Aorta (tissue), 5 donors: ENCODE data around the gene CNR2. TPM values are rescaled to one million over a fixed set of nuclear protein-coding genes. Genes with fewer than 3 reads are reported as not detected.

ENCODE experiments used
- ATAC-seq: fragments of 200-7000 bp; cut with Tn5 transposase; one replicate; pipeline ENCODE4 v1.9.1; 2022; ENCODE audit warnings: moderate library complexity; ENCODE audit not compliant: low FRiP score
- DNase-seq, 2 donors: peaks; one replicate each; pipeline ENCODE4 v3.0.0-alpha.2; 2020
- H3K27ac ChIP-seq, 2 donors: one replicate each; pipeline ENCODE4 v1.5.1; 2013; ENCODE audit warnings: low read length in 2 of 2, mild to moderate bottlenecking in 2 of 2, moderate library complexity in 2 of 2, control low read depth in 1 of 2, inconsistent platforms in 1 of 2, low read depth in 1 of 2
- H3K27me3 ChIP-seq, 2 donors: one replicate each; pipeline ENCODE4 v1.6.1; 2013; ENCODE audit warnings: control low read depth in 1 of 2, low read length in 1 of 2, mild to moderate bottlenecking in 1 of 2, moderate library complexity in 1 of 2; ENCODE audit not compliant: insufficient read depth in 2 of 2, control insufficient read depth in 1 of 2
- H3K36me3 ChIP-seq, 2 donors: one replicate each; pipeline ENCODE4 v1.6.1; 2013; ENCODE audit warnings: control low read depth in 1 of 2, low read length in 1 of 2, mild to moderate bottlenecking in 1 of 2; ENCODE audit not compliant: insufficient read depth in 2 of 2, control insufficient read depth in 1 of 2
- H3K4me1 ChIP-seq, 2 donors: one replicate each; pipeline ENCODE4 v1.6.1; 2013; ENCODE audit warnings: low read length in 2 of 2, control low read depth in 1 of 2, mild to moderate bottlenecking in 1 of 2, moderate library complexity in 1 of 2; ENCODE audit not compliant: insufficient read depth in 2 of 2, control insufficient read depth in 1 of 2
- H3K4me3 ChIP-seq, 2 donors: one replicate each; pipeline ENCODE4 v1.5.1; 2013; ENCODE audit warnings: low read length in 2 of 2, control low read depth in 1 of 2, mild to moderate bottlenecking in 1 of 2
- H3K9me3 ChIP-seq: one replicate; pipeline ENCODE4 v1.6.1; 2013; ENCODE audit warnings: mild to moderate bottlenecking, low read length; ENCODE audit not compliant: control insufficient read depth
- WGBS, 2 donors: extraction: QIAGEN DNeasy Blood & Tissue Kit; methylation state at CpG; one replicate each; pipeline ENCODE4 v1.1.7; 2013; 5-methylcytosine and 5-hydroxymethylcytosine counted together
- intact Hi-C, 2 donors: fragments of 100-400 bp; cut with DNase I; formaldehyde crosslinking; loops; one replicate each; pipeline versions ENCODE4 v1.14.2 to v1.15.0; 2022
- microRNA-seq, 2 donors: library from miRNA; unstranded; fragments of <30 nt; microRNA quantifications; one replicate each; pipeline ENCODE4 v1.2.0, GENCODE V29; 2020
- polyA plus RNA-seq, 2 donors: library from polyadenylated mRNA; stranded (reverse); fragments of 200-250 nt; gene quantifications; one replicate each; pipeline ENCODE4 v1.2.3, GENCODE V29; 2013
- total RNA-seq, 2 donors: library from RNA; stranded (reverse); fragmentation: NEBNext Ultra II Directional; extraction: Animal tissue kit (Norgen Biotek cat#: 25700); gene quantifications; one replicate each; pipeline ENCODE4 v1.2.1, GENCODE V29; 2021
- donor health status: healthy with polysubstance abuse.
- donor health status: Bipolar disorder and iron deficiency.
- donor health status: DM: no; HTN: no; CAD: no.
- donor health status: DM: no; HTN: no; CAD: no.
- donor health status: DM: yes; HTN: yes; CAD: no.

The CNR2 gene
- total and polyA plus RNA-seq, 4 donors: 0.06 to 0.15 (median 0.10) TPM

DNA sequence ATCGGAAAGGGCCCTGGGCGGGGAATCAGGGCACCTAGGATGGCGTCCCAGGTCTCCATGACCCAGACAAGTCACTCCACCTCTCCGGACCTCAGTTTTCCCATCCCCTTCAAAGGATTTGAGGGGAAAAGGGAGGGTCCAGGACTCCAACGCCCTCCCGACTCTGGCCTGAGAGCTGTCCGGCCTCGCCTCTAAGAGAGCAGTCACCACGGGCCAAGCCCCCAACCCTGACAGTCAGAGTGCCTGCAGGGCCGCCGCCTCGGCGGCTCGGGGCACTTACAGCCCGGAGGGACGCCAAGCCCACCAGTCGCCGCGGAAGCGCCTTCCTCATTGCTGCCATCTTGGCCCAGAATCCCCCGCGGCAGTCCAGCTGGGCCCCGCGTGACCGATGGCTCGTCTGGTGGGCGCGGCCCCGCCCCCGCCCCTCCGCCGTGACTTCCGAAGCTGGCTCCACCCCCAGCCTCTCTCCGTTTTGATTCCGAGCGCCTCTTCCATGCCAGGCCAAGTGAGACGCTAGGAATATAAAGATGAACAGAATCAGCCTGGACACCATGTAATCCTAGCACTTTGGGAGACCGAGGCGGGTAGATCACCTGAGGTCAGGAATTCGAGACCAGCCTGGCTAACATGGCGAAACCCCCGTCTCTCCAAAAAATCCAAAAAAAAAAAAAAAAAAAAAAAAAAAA, 87.9 kb downstream of the CNR2 start, which contains the start of gene HMGCL:
TSS of gene HMGCL (minus strand) at position 354 of the 686 bp plus-strand sequence. CDS start at position 340, 14 bp downstream.
- intact Hi-C loops: no loop called here
- 0% methylated on average over 40 to 42 of the region's 42 CpGs for WGBS, 2 donors
- DNase-seq (peak; percentile 95 to 96), ATAC-seq (peak; percentile 97)
- no peaks in the 10 kb centered on the region for H3K27me3 ChIP-seq
- peak within 1 kb of the TSS; percentile 36 to 91 for H3K4me3 ChIP-seq
- no peaks in the 10 kb centered on the region for H3K36me3 ChIP-seq
- no peaks in the 10 kb centered on the region for H3K9me3 ChIP-seq
- H3K27ac ChIP-seq: peak within 1 kb of the TSS; percentile 47 to 66
- peaks cover 0 to 1% of the 10 kb centered on the region in 2 donors for H3K4me1 ChIP-seq

DNA sequence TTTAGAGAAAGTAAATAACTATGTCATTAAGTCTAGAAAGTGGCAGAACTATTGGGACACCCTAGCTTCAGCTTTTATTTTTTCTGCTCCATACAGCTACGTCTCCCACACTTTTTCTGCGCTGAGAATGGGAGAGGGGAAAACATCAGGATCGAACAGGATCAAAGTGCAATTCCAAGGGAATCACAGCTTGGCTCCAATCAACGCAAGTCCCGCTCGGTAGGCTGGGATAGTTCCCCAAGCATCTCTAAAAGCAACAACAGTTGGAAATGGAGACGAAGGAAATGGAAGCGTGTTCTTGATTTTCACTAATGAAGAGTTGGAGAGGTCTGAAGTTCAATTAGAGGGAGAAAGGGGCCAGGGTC, 88.5 kb downstream of the CNR2 start:
- DNase-seq (no peak), ATAC-seq (no peak)
- Histone ChIP-seq H3K9me3 (no peaks in the 10 kb centered on the region), H3K4me1 (peaks cover 0 to 1% of the 10 kb centered on the region in 2 donors), H3K36me3 (no peaks in the 10 kb centered on the region), H3K4me3 (peak overlapping the region; percentile 36 to 91), H3K27ac (peak overlapping the region; percentile 47 to 66), H3K27me3 (no peaks in the 10 kb centered on the region)
- intact Hi-C loops: no loop called here
- WGBS, 2 donors: 1% methylated on average over 8 of the region's 8 CpGs

DNA sequence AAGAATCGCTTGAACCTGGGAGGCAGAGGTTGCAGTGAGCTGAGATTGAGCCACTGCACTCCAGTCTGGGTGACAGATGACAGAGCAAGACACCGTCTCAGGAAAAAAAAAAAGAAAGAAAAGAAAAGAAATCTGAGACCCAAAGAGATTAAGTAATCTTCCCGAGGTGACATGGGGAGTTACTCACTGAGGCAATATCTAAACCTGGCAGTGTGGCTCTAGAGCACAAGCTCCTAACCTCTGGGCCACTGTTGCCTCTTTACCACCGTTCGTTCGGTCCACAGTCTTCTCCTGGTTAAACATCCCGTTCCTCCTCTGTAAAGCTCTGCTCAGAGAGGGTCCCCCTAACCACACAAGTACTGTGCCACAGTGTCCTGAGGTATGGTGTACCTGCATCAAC, 89.4 kb downstream of the CNR2 start:
- no peaks in the 10 kb centered on the region for H3K9me3 ChIP-seq
- no peaks in the 10 kb centered on the region for H3K36me3 ChIP-seq
- ATAC-seq: no peak
- 82 to 88% methylated on average over 7 of the region's 7 CpGs for whole genome bisulfite sequencing, 2 donors
- intact Hi-C loops: no loop called here
- peaks cover 0 to 1% of the 10 kb centered on the region in 2 donors for H3K4me1 ChIP-seq
- no peaks in the 10 kb centered on the region for H3K27me3 ChIP-seq
- H3K4me3 ChIP-seq: no peak overlapping the region
- no peak for DNase-seq
- H3K27ac ChIP-seq: no peak overlapping the region

Small RNAs within 50 kb of the gene (microRNA-seq; reads per million reads assigned to microRNA genes)
- gene MIR378F: 0 reads per million in 2 donors

Other genes with a start within 250 kb of the CNR2 start
- 100 to 1,000 TPM; 707 to 819 TPM for gene RPL11, start 221.6 kb downstream of the CNR2 start, total RNA-seq
- gene RPL11, start 221.6 kb downstream of the CNR2 start, polyA plus RNA-seq: 1,000 to 10,000 TPM; 2,209 to 3,782 TPM
- gene ELOA, start 169.9 kb downstream of the CNR2 start, total RNA-seq: 10 to 100 TPM; 30.3 to 31.0 TPM
- 10 to 100 TPM; 11.8 to 14.0 TPM for gene ELOA, start 169.9 kb downstream of the CNR2 start, polyA plus RNA-seq
- 10 to 100 TPM; 34.9 to 39.8 TPM for gene PITHD1, start 134.9 kb downstream of the CNR2 start, total RNA-seq
- gene PITHD1, start 134.9 kb downstream of the CNR2 start, polyA plus RNA-seq: 10 to 100 TPM; 33.9 to 40.3 TPM
- 10 to 100 TPM; 30.0 to 31.2 TPM for gene LYPLA2, start 122.2 kb downstream of the CNR2 start, total RNA-seq
- 10 to 100 TPM; 17.3 to 32.5 TPM for gene LYPLA2, start 122.2 kb downstream of the CNR2 start, polyA plus RNA-seq
- gene GALE, start 112.6 kb downstream of the CNR2 start, total RNA-seq: 10 to 100 TPM; 13.6 to 18.5 TPM
- gene GALE, start 112.6 kb downstream of the CNR2 start, polyA plus RNA-seq: 10 to 100 TPM in 1 of 2 donors, 1 to 10 TPM in 1; 9.9 to 23.2 TPM
- gene HMGCL, start 87.9 kb downstream of the CNR2 start, total RNA-seq: 10 to 100 TPM; 22.4 to 36.8 TPM
- 10 to 100 TPM; 30.9 to 35.2 TPM for gene HMGCL, start 87.9 kb downstream of the CNR2 start, polyA plus RNA-seq
- 10 to 100 TPM; 26.0 to 35.4 TPM for gene FUCA1, start 45.1 kb downstream of the CNR2 start, total RNA-seq
- 10 to 100 TPM; 31.2 to 36.6 TPM for gene FUCA1, start 45.1 kb downstream of the CNR2 start, polyA plus RNA-seq
- gene PNRC2, start 46.5 kb upstream of the CNR2 start, total RNA-seq: 10 to 100 TPM; 93.5 to 94.7 TPM
- 100 to 1,000 TPM in 1 of 2 donors, 10 to 100 TPM in 1; 75.3 to 141 TPM for gene PNRC2, start 46.5 kb upstream of the CNR2 start, polyA plus RNA-seq
- gene SRSF10, start 67.0 kb upstream of the CNR2 start, total RNA-seq: 10 to 100 TPM; 91.1 to 98.4 TPM
- 100 to 1,000 TPM in 1 of 2 donors, 10 to 100 TPM in 1; 50.1 to 114 TPM for gene SRSF10, start 67.0 kb upstream of the CNR2 start, polyA plus RNA-seq
- gene MYOM3, start 198.8 kb upstream of the CNR2 start, total RNA-seq: 1 to 10 TPM in 1 of 2 donors, under 1 TPM in 1; 0.78 to 1.9 TPM
- 1 to 10 TPM in 1 of 2 donors, under 1 TPM in 1; 0.59 to 1.1 TPM for gene MYOM3, start 198.8 kb upstream of the CNR2 start, polyA plus RNA-seq
- under 1 TPM; 0.18 to 0.23 TPM for gene IL22RA1, start 229.8 kb upstream of the CNR2 start, total RNA-seq
- 1 to 10 TPM in 1 of 2 donors, not detected in 1; 2.4 TPM for gene IL22RA1, start 229.8 kb upstream of the CNR2 start, polyA plus RNA-seq